ENCODE data around the gene KLK10.

The KLK10 gene

DNA sequence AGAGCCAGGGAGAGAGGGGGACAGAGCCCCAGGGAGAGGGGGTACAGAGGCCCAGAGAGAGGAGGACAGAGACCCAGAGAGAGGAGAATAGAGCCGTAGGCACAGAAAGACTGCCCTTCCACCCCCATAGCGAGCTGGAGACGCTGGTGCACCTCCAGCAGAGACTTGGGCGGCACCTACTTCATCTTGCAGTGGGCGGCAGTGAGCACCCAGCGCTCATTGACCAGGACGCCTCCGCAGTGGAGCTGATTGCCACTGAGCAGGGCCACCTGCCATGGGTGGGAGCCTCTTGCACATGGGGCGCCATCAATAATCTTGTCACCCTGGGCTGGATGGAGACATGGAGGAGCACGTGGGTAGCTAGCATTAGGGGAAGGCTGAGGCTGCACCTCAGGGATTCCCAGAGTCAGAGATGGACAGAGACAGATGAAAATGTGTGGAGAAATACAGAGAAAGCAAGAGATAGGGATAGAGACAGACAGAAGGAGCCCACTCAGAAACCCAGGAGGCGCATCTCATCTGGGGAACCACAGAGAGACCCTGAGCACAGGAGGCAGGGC, 37.8 kb downstream of the KLK10 start:
- TF ChIP-seq, protein P1, sequence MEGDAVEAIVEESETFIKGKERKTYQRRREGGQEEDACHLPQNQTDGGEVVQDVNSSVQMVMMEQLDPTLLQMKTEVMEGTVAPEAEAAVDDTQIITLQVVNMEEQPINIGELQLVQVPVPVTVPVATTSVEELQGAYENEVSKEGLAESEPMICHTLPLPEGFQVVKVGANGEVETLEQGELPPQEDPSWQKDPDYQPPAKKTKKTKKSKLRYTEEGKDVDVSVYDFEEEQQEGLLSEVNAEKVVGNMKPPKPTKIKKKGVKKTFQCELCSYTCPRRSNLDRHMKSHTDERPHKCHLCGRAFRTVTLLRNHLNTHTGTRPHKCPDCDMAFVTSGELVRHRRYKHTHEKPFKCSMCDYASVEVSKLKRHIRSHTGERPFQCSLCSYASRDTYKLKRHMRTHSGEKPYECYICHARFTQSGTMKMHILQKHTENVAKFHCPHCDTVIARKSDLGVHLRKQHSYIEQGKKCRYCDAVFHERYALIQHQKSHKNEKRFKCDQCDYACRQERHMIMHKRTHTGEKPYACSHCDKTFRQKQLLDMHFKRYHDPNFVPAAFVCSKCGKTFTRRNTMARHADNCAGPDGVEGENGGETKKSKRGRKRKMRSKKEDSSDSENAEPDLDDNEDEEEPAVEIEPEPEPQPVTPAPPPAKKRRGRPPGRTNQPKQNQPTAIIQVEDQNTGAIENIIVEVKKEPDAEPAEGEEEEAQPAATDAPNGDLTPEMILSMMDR (IDR thresholded peaks at IDR 0.05), result no peak

DNA sequence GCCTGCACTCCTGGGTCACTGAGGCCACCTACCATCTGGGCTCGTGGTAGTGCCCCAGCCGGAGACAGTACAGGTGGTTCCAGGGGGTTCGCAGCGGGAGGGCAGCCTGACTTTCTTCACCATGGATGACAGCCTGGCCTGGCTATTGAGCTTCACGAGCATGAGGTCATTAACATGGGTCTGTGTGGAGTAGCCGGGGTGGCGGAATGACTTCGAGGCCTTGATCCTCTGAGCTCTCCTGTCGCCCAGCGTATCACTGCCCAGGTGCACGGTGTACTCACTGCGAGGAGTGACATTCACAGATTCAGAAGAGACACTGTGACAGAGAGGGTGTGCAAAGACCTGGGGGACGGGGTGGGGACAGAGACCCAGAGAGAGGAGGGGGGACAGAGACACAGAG, 39.3 kb downstream of the KLK10 start:
- TF ChIP-seq, protein P1 (IDR thresholded peaks at IDR 0.05), result no peak

DNA sequence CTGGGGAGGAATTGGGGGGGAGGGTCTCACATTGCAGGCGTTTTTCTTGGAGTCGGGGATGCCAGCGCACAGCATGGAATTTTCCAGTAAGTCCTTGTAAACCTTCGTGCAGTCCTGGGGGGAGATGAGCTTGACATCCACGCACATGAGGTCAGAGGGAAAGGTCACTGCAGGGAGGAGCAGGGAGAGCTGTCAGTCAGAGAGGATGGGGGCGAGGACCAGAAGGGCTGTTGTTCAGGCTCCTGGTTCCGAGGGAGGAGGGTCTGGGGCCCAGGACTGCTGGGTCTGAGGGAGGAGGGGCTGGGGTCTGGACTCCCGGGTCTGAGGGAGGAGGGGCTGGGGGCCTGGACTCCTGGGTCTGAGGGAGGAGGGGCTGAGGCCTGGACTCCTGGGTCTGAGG, 39.8 kb downstream of the KLK10 start:
- TF ChIP-seq, protein P1 (IDR thresholded peaks at IDR 0.05), result no peak

DNA sequence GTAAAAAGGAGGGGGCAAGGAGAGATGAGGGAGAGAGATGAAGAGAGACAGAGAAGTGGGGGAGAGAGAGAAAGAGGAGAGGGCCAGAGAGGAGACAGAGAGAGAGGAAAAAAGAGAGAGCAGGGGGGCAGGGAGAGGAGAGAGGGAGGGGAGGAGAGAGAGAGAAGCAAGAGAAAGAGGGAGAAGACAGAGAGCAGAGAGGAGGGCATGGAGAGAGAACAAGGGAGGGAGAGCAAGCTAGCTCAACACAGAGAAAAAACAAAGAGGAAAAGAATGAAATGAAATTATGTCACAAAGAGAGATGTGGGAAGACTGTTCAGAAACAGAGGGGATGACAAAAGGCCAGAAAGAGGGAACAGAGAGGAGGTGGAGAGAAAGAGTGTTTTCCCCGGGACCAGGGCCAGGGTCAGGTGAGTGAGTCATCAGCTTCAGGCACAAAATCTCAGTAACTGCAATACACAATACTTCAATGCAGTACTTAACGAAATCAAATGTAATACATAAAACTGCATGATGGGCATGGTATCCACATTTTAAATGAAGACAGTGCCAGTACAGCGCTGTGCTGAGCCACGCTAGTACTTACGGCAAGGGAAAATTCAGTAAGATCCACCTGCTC, 40.6 kb downstream of the KLK10 start:
- TF ChIP-seq, protein P1 (IDR thresholded peaks at IDR 0.05), result no peak

DNA sequence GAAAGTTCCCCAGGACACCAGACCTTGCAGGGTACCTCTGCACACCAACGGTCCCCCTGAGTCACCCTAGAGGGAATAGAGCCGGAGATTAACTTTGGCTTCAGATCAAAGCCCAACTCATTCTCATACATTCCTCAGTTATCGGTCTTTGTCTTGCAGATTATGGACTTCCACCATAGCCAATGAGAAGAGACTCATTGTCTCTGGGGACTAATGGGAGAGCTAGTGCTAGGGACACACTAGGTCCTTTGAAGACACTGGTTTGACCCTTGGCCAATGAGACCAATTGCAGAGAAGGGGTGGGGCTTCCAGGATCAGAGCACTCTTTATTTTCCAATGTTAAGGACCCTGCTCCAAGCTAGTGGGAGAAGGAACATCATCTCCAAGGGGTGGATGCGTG, 41.9 kb downstream of the KLK10 start:
- TF ChIP-seq, protein P1 (IDR thresholded peaks at IDR 0.05), result no peak

DNA sequence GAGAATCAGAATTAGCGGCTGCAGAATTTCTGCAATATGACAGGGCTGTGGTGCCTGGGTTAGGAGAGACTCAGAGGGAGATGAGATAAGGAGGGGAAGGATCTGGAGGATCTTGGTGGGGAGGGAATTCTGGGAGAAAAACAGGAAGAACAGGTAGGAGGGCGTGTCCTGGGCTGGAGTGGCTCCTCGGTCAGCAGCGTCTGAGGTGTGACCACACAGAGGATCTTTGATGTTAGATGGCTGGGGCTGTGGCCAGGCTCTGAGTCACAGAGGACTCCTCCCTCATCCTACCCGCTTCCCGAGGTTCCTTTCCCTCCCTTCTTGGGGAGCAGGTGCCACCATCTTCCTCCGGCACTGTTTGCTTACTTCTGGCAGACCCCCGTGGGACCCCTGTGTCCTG, 43.7 kb downstream of the KLK10 start:
- TF ChIP-seq, protein P1 (IDR thresholded peaks at IDR 0.05), result no peak

DNA sequence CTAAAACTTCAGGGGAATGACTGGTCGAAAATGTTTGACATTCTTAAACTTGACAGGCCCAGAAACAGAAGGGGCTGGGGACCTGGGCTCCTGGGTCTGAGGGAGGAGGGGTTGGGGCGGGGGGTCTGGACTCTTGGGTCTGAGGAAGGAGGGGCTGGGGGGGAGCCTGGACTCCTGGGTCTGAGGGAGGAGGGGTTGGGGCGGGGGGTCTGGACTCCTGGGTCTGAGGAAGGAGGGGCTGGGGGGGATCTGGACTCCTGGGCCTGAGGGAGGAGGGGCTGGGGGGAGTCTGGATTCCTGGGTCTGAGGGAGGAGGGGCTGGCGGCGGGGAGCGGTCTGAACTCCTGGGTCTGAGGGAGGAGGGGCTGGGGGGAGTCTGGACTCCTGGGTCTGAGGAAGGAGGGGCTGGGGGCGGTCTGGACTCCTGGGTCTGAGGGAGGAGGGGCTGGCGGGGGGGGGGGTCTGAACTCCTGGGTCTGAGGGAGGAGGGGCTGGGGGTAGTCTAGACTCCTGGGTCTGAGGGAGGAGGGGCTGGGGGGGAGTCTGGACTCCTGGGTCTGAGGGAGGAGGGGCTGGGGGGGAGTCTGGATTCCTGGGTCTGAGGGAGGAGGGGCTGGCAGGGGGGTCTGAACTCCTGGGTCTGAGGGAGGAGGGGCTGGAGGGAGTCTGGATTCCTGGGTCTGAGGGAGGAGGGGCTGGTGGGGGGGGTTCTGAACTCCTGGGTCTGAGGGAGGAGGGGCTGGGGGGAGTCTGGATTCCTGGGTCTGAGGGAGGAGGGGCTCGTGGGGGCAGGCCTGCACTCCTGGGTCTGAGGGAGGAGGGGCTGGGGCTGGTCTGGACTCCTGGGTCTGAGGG, 44.6 kb downstream of the KLK10 start:
- TF ChIP-seq, protein P1 (IDR thresholded peaks at IDR 0.05), result no peak
